ENCODE data around the gene PLEKHG4B. TPM values are rescaled to one million over a fixed set of nuclear protein-coding genes. Genes with fewer than 3 reads are reported as not detected.

Gene PLEKHG4B
- polyA plus RNA-seq, 1 donor (not counting 4 experiments of a cell fraction or from before 2014, with no cell fraction given): not detected

DNA sequence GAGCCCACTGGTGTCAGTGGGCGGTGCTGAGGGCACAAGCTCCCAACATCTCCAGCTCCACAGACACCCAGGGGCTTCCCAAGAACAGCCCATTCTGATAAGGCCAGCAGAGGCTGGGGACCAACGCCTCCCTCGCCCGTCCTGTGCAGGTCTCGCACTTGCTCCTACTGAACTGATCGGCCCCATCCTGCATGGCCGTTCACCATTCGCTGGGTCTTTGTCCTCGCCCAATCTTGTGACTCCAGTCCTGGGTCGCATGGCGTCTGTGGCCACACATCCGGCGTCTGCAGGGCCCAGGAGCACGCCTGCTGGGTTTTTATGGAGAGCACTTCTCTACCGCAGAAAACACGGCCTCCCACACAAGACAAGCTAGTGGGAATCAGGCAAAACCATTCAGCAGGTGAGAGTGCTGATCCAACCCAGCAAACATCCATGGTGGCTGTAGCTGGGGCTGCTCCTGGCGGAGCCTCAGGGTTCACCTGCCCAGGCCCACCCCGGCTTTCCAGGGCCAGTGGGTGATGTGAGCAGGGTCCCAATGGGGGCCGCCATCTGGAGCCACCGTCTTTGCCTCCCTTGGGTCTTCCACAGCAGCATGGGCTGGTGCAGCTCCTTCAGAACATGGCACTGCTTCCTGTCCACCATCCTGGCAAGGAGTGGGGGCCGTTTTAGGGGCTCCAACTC is 106.7 kb downstream of the PLEKHG4B start:
- Histone ChIP-seq H3K27ac (ENCODE audit: control insufficient read depth, insufficient read depth, low read length) (no peak overlapping the region), H3K27me3 (ENCODE audit: control insufficient read depth, extremely low read depth, insufficient read depth, low read length) (peaks cover 3% of the 10 kb centered on the region), H3K9ac (ENCODE audit: control insufficient read depth, extremely low read depth, insufficient read depth, low read length) (no peak overlapping the region), H3K79me2 (ENCODE audit: control insufficient read depth, insufficient read depth, low read length) (no peaks in the 10 kb centered on the region), H3K36me3 (ENCODE audit: control insufficient read depth in 2 of 2, extremely low read depth in 1 of 2, insufficient read depth in 2 of 2, low read length in 2 of 2) (peaks cover 4 to 6% of the 10 kb centered on the region in 2 experiments), H3K4me1 (ENCODE audit: control insufficient read depth, extremely low read depth, insufficient read depth, low read length) (no peaks in the 10 kb centered on the region), H4K20me1 (ENCODE audit: control insufficient read depth, extremely low read depth, insufficient read depth, low read length) (no peaks in the 10 kb centered on the region), H3K9me3 (ENCODE audit: control insufficient read depth, low read depth, low read length) (no peaks in the 10 kb centered on the region), H3K4me3 (ENCODE audit: control insufficient read depth in 2 of 3, extremely low read depth in 1 of 3, insufficient read depth in 2 of 3, low read depth in 1 of 3, low read length in 3 of 3) (no peak overlapping the region), H3K4me2 (ENCODE audit: control insufficient read depth, extremely low read depth, insufficient read depth, low read depth, low read length) (no peak overlapping the region), H2AFZ (ENCODE audit: control insufficient read depth, low read length) (no peak overlapping the region), H3K9me1 (ENCODE audit: control insufficient read depth, extremely low read depth, insufficient read depth, low read length) (no peaks in the 10 kb centered on the region)
- FAIRE-seq (no peak), DNase-seq (ENCODE audit: low read depth, low spot score) (no peak)
- no peak for TF ChIP-seq EZH2 (IDR thresholded peaks at IDR 0.05; ENCODE audit: low read length)
- TF ChIP-seq CTCF (optimal IDR thresholded peaks at IDR 0.05 in 1 of 3, IDR thresholded peaks at IDR 0.05 in 1 of 3, conservative IDR thresholded peaks at IDR 0.05 in 1 of 3; ENCODE audit: extremely low read depth in 1 of 3, insufficient read depth in 2 of 3, low read length in 3 of 3): no peak
- dilution Hi-C loops (cut with MboI; ENCODE audit: extremely low pct_ligation_motif_present, low sequenced_read_pairs): no loop called here

GRCh38 chr5:199197-199949 is 107.4 kb downstream of the PLEKHG4B start:
- H3K4me2 ChIP-seq (ENCODE audit: control insufficient read depth, extremely low read depth, insufficient read depth, low read depth, low read length): no peak overlapping the region
- H3K9me1 ChIP-seq (ENCODE audit: control insufficient read depth, extremely low read depth, insufficient read depth, low read length): no peaks in the 10 kb centered on the region
- no peak overlapping the region for H2AFZ ChIP-seq (ENCODE audit: control insufficient read depth, low read length)
- H3K9me3 ChIP-seq (ENCODE audit: control insufficient read depth, low read depth, low read length): no peaks in the 10 kb centered on the region
- FAIRE-seq (no peak), DNase-seq (ENCODE audit: low read depth, low spot score) (no peak)
- peaks cover 3% of the 10 kb centered on the region for H3K27me3 ChIP-seq (ENCODE audit: control insufficient read depth, extremely low read depth, insufficient read depth, low read length)
- no peak overlapping the region for H3K27ac ChIP-seq (ENCODE audit: control insufficient read depth, insufficient read depth, low read length)
- dilution Hi-C loops (cut with MboI; ENCODE audit: extremely low pct_ligation_motif_present, low sequenced_read_pairs): no loop called here
- H3K4me3 ChIP-seq (ENCODE audit: control insufficient read depth in 2 of 3, extremely low read depth in 1 of 3, insufficient read depth in 2 of 3, low read depth in 1 of 3, low read length in 3 of 3): no peak overlapping the region
- H4K20me1 ChIP-seq (ENCODE audit: control insufficient read depth, extremely low read depth, insufficient read depth, low read length): no peaks in the 10 kb centered on the region
- H3K79me2 ChIP-seq (ENCODE audit: control insufficient read depth, insufficient read depth, low read length): no peaks in the 10 kb centered on the region
- no peak overlapping the region for H3K9ac ChIP-seq (ENCODE audit: control insufficient read depth, extremely low read depth, insufficient read depth, low read length)
- H3K4me1 ChIP-seq (ENCODE audit: control insufficient read depth, extremely low read depth, insufficient read depth, low read length): no peaks in the 10 kb centered on the region
- TF ChIP-seq EZH2 (IDR thresholded peaks at IDR 0.05; ENCODE audit: low read length) (no peak), CTCF (optimal IDR thresholded peaks at IDR 0.05 in 1 of 3, IDR thresholded peaks at IDR 0.05 in 1 of 3, conservative IDR thresholded peaks at IDR 0.05 in 1 of 3; ENCODE audit: extremely low read depth in 1 of 3, insufficient read depth in 2 of 3, low read length in 3 of 3) (no peak)
- H3K36me3 ChIP-seq (ENCODE audit: control insufficient read depth in 2 of 2, extremely low read depth in 1 of 2, insufficient read depth in 2 of 2, low read length in 2 of 2): peaks cover 6% of the 10 kb centered on the region in 2 experiments

All from keratinocyte (primary cell).